Neural cell (in vitro differentiated cells): ENCODE data around the gene PPM1D. TPM values are rescaled to one million over a fixed set of nuclear protein-coding genes. Genes with fewer than 3 reads are reported as not detected.

Experiments used
- H2AFZ ChIP-seq: fragments of 200-600, 300-800 bp; sonication (generic), shearing (Covaris generic); 2 replicates; pipeline ENCODE4 v1.6.0; 2014; ENCODE audit warnings: low read depth, mild to moderate bottlenecking, antibody characterized with exemption, low read length, moderate library complexity
- H3F3A ChIP-seq: fragments of 200-600 bp; shearing (Covaris generic); 2 replicates; pipeline ENCODE4 v1.6.1; 2016; ENCODE audit warnings: mild to moderate bottlenecking, moderate library complexity, mixed read lengths, antibody characterized with exemption, low read length; ENCODE audit not compliant: insufficient read depth, poor library complexity, severe bottlenecking
- H3K27ac ChIP-seq: fragments of 200-600, 300-800 bp; sonication (generic), shearing (Covaris generic); 2 replicates; pipeline ENCODE4 v1.5.1; 2014; ENCODE audit warnings: mild to moderate bottlenecking, low read length, moderate library complexity
- H3K27me3 ChIP-seq: fragments of 300-800, 200-600 bp; sonication (generic), shearing (Covaris generic); 2 replicates; pipeline ENCODE4 v1.6.0; 2014; ENCODE audit warnings: mild to moderate bottlenecking, low read depth, low read length, moderate library complexity; ENCODE audit not compliant: insufficient read depth
- H3K36me3 ChIP-seq: fragments of 300-800, 200-600 bp; sonication (generic), shearing (Covaris generic); 2 replicates; pipeline ENCODE4 v1.5.1; 2014; ENCODE audit warnings: mild to moderate bottlenecking, antibody characterized with exemption, low read length, moderate library complexity; ENCODE audit not compliant: insufficient read depth
- H3K4me2 ChIP-seq: fragments of 300-800, 200-600 bp; sonication (generic), shearing (Covaris generic); 2 replicates; pipeline ENCODE4 v1.6.0; 2014; ENCODE audit warnings: mild to moderate bottlenecking, low read length
- H3K4me3 ChIP-seq: fragments of 300-800, 200-600 bp; sonication (generic), shearing (Covaris generic); 2 replicates; pipeline ENCODE4 v1.5.1; 2014; ENCODE audit warnings: mild to moderate bottlenecking, low read length, moderate library complexity
- H3K79me2 ChIP-seq: fragments of 200-600 bp; shearing (Covaris generic); replicated peaks from 2 replicates; pipeline ENCODE4 v1.6.0; 2014; ENCODE audit warnings: mild to moderate bottlenecking, low read length, moderate library complexity; ENCODE audit not compliant: insufficient read depth
- H3K9ac ChIP-seq: fragments of 300-800, 200-600 bp; sonication (generic), shearing (Covaris generic); 2 replicates; pipeline ENCODE4 v1.6.1; 2016; ENCODE audit warnings: mild to moderate bottlenecking, low read length, mixed read lengths
- H3K9me2 ChIP-seq: fragments of 200-600 bp; shearing (Covaris generic); 2 replicates; pipeline ENCODE4 v1.6.1; 2016; ENCODE audit warnings: mild to moderate bottlenecking, low read length, mixed read lengths; ENCODE audit not compliant: insufficient read depth
- H3K9me3 ChIP-seq: fragments of 200-600, 300-800 bp; sonication (generic), shearing (Covaris generic); 2 replicates; pipeline ENCODE4 v1.6.1; 2016; ENCODE audit warnings: mild to moderate bottlenecking, mixed run types, low read length, moderate library complexity, mixed read lengths
- H4K20me1 ChIP-seq: fragments of 200-600 bp; shearing (Covaris generic); 2 replicates; pipeline ENCODE4 v1.6.1; 2016; ENCODE audit warnings: mild to moderate bottlenecking, mixed run types; ENCODE audit not compliant: insufficient read depth
- CTCF ChIP-seq: fragments of 450-650 bp; IDR thresholded peaks from 2 replicates; pipeline ENCODE4 v1.5.1; 2014; ENCODE audit warnings: antibody characterized with exemption, mild to moderate bottlenecking, moderate library complexity; ENCODE audit not compliant: poor library complexity, severe bottlenecking
- EZH2 ChIP-seq: fragments of 200-600, 300-800 bp; shearing (Covaris generic), sonication (generic); IDR thresholded peaks from 2 replicates; pipeline ENCODE4 v1.6.1; 2014; ENCODE audit warnings: antibody characterized with exemption, low read length, borderline replicate concordance, mild to moderate bottlenecking; ENCODE audit not compliant: insufficient read depth, poor library complexity, severe bottlenecking
- MXI1 ChIP-seq: fragments of 450-650 bp; conservative IDR thresholded peaks from 2 replicates; pipeline ENCODE4 v1.6.1; 2014; ENCODE audit warnings: antibody characterized with exemption, mild to moderate bottlenecking; ENCODE audit not compliant: poor library complexity, severe bottlenecking
- RAD21 ChIP-seq: fragments of 450-650 bp; conservative IDR thresholded peaks from 2 replicates; pipeline ENCODE4 v1.6.1; 2014; ENCODE audit warnings: antibody characterized with exemption, mild to moderate bottlenecking, moderate library complexity
- REST ChIP-seq: IDR thresholded peaks from 2 replicates; pipeline ENCODE4 v1.6.1; 2012; ENCODE audit warnings: borderline replicate concordance
- polyA plus RNA-seq: library from polyadenylated mRNA; depleted of rRNA; stranded (reverse); fragments of >200 nt; gene quantifications from 2 replicates; pipeline ENCODE4 v1.2.3, GENCODE V29; 2014

Gene PPM1D
- polyA plus RNA-seq, 1 donor from 2014 or later = 14.7 TPM

GRCh38 chr17:60554377-60554788 is 45.6 kb upstream of the PPM1D start:
- H3K9me3 ChIP-seq = peaks cover 7% of the 10 kb centered on the region
- no peak overlapping the region for H3K4me2 ChIP-seq
- no peak overlapping the region for H3K27ac ChIP-seq
- H2AFZ ChIP-seq = no peak overlapping the region
- TF ChIP-seq EZH2 = no peak
- no peak for TF ChIP-seq MXI1
- TF ChIP-seq CTCF = no peak
- H3K79me2 ChIP-seq = no peaks in the 10 kb centered on the region
- H3K27me3 ChIP-seq = no peaks in the 10 kb centered on the region
- no peaks in the 10 kb centered on the region for H3K9me2 ChIP-seq
- H3K36me3 ChIP-seq = no peaks in the 10 kb centered on the region
- no peaks in the 10 kb centered on the region for H3F3A ChIP-seq
- H3K9ac ChIP-seq = no peak overlapping the region
- H4K20me1 ChIP-seq = no peaks in the 10 kb centered on the region
- no peak overlapping the region for H3K4me3 ChIP-seq

- TF ChIP-seq RAD21 (no peak), CTCF (no peak)
- no peak overlapping the region for H3K9ac ChIP-seq
- H3K36me3 ChIP-seq = no peaks in the 10 kb centered on the region
- no peaks in the 10 kb centered on the region for H3F3A ChIP-seq
- H3K4me3 ChIP-seq = no peak overlapping the region
- H3K79me2 ChIP-seq = no peaks in the 10 kb centered on the region
- no peaks in the 10 kb centered on the region for H4K20me1 ChIP-seq
- no peak overlapping the region for H3K27ac ChIP-seq
- no peak overlapping the region for H2AFZ ChIP-seq
- H3K27me3 ChIP-seq = no peaks in the 10 kb centered on the region
- peaks cover 7% of the 10 kb centered on the region for H3K9me3 ChIP-seq
- no peaks in the 10 kb centered on the region for H3K9me2 ChIP-seq
- no peak overlapping the region for H3K4me2 ChIP-seq
Measured at GRCh38 chr17:60555786-60556185, 44.2 kb upstream of the PPM1D start.

GRCh38 chr17:60557805-60558204 is 42.2 kb upstream of the PPM1D start:
- Histone ChIP-seq H3F3A (no peaks in the 10 kb centered on the region), H3K9ac (no peak overlapping the region), H3K4me2 (no peak overlapping the region), H3K4me3 (no peak overlapping the region), H3K9me2 (no peaks in the 10 kb centered on the region), H3K79me2 (no peaks in the 10 kb centered on the region), H3K27me3 (no peaks in the 10 kb centered on the region), H3K36me3 (no peaks in the 10 kb centered on the region), H4K20me1 (no peaks in the 10 kb centered on the region), H3K27ac (no peak overlapping the region), H3K9me3 (peaks cover 7% of the 10 kb centered on the region), H2AFZ (no peak overlapping the region)
- TF ChIP-seq RAD21 (no peak), REST (no peak)
